Small intestine (tissue), 7 donors: ENCODE results near the gene WDR12. TPM values are rescaled to one million over a fixed set of nuclear protein-coding genes. Genes with fewer than 3 reads are reported as not detected.
"Not testable (repeated sequence)": the region's sequence is repeated elsewhere in the genome, so short reads cannot be mapped to it uniquely, and the experiment has no call there.

ENCODE experiments used
- DNase-seq, 2 donors: peaks; one replicate each; pipeline versions ENCODE4 v3.0.0 to v3.0.0-alpha.2; 2013
- FAIRE-seq: peaks from 2 replicates; lab custom pipeline; 2012; peaks lifted over from hg19 to GRCh38; lab: Jason Lieb, UNC
- H3K27ac ChIP-seq, 3 donors: one replicate each; pipeline ENCODE4 v1.5.1; 2013; ENCODE audit warnings: low read length in 2 of 3, mild to moderate bottlenecking in 2 of 3, control low read depth in 1 of 3, inconsistent platforms in 1 of 3, low read depth in 1 of 3, moderate library complexity in 1 of 3
- H3K27me3 ChIP-seq, 3 donors: one replicate each; pipeline ENCODE4 v1.6.1; 2013; ENCODE audit warnings: low read length in 3 of 3, inconsistent platforms in 1 of 3; ENCODE audit not compliant: control insufficient read depth in 3 of 3, insufficient read depth in 3 of 3
- H3K36me3 ChIP-seq, 3 donors: one replicate each; pipeline ENCODE4 v1.6.1; 2013; ENCODE audit warnings: low read length in 3 of 3, inconsistent platforms in 1 of 3, low read depth in 1 of 3, mild to moderate bottlenecking in 1 of 3, moderate library complexity in 1 of 3; ENCODE audit not compliant: control insufficient read depth in 3 of 3, insufficient read depth in 2 of 3
- H3K4me1 ChIP-seq, 3 donors: one replicate each; pipeline ENCODE4 v1.6.1; 2013; ENCODE audit warnings: low read length in 2 of 3, inconsistent platforms in 1 of 3, low read depth in 1 of 3, mild to moderate bottlenecking in 1 of 3, moderate library complexity in 1 of 3; ENCODE audit not compliant: control insufficient read depth in 3 of 3, insufficient read depth in 2 of 3
- H3K4me3 ChIP-seq, 3 donors: one replicate each; pipeline ENCODE4 v1.5.1; 2013; ENCODE audit warnings: low read length in 3 of 3, control low read depth in 1 of 3, inconsistent platforms in 1 of 3, low read depth in 1 of 3, mild to moderate bottlenecking in 1 of 3, moderate library complexity in 1 of 3
- H3K9me3 ChIP-seq, 2 donors: one replicate each; pipeline ENCODE4 v1.6.1; 2013; ENCODE audit warnings: low read depth in 1 of 2, low read length in 1 of 2; ENCODE audit not compliant: control insufficient read depth in 2 of 2, insufficient read depth in 1 of 2
- WGBS, 3 donors: extraction: QIAGEN DNeasy Blood & Tissue Kit; methylation state at CpG; one replicate each; pipeline ENCODE4 v1.1.7; 2013; 5-methylcytosine and 5-hydroxymethylcytosine counted together
- polyA plus RNA-seq, 4 donors: library from polyadenylated mRNA; stranded (reverse) in 3 of 4; unstranded in 1 of 4; fragments of 200-250 nt in 3 of 4; fragments of 120-200 nt in 1 of 4; gene quantifications; one replicate each; pipeline versions ENCODE4 v1.2.1 to v1.2.3, GENCODE V29; 2013
- donor health status: healthy with polysubstance abuse.
- donor health status: control.
- donor health status: control.
- donor health status: Bipolar disorder and iron deficiency.
- donor health status: healthy.

The WDR12 gene
- polyA plus RNA-seq, 4 donors, result 22.0 to 87.2 (median 29.3) TPM

- DNase-seq (no peak), FAIRE-seq (no peak)
- no peaks in the 10 kb centered on the region for H3K27me3 ChIP-seq
- peaks cover 0 to 10% (median 2%) of the 10 kb centered on the region in 3 donors for H3K36me3 ChIP-seq
- WGBS, 3 donors, result 94 to 99% (median 94%) methylated on average over 4 of the region's 4 CpGs
- H3K27ac ChIP-seq, result no peak overlapping the region
- no peaks in the 10 kb centered on the region for H3K9me3 ChIP-seq
- no peak overlapping the region for H3K4me3 ChIP-seq
- no peaks in the 10 kb centered on the region for H3K4me1 ChIP-seq
Measured at GRCh38 chr2:202941771-202942170, 30.3 kb upstream of the WDR12 start.

GRCh38 chr2:202938960-202939359 lies 27.5 kb upstream of the WDR12 start:
- H3K27me3 ChIP-seq, result no peaks in the 10 kb centered on the region
- 93 to 96% (median 95%) methylated on average over 3 of the region's 3 CpGs for WGBS, 3 donors
- H3K4me3 ChIP-seq, result no peak overlapping the region
- no peak overlapping the region for H3K27ac ChIP-seq
- H3K36me3 ChIP-seq, result peaks cover 0 to 22% (median 0%) of the 10 kb centered on the region in 3 donors
- DNase-seq (no peak), FAIRE-seq (no peak)
- H3K4me1 ChIP-seq, result no peaks in the 10 kb centered on the region
- H3K9me3 ChIP-seq, result no peaks in the 10 kb centered on the region

DNA sequence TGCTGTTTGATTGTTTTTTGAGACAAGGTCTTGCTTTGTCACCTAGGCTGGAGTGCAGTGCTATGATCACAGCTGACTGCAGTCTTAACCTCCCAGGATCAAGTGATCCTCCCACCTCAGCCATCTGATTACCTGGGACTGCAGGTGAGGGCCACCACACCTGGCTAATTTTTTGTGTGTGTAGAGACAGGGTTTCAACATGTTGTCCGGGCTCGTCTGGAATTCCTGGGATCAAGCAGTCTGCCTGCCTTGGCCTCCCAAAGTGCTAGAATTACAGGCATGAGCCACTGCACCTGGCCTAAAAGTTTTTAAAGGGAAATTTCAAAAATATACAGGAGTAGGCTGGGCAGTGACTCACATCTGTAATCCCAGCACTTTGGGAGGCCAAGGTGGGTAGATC lies 23.0 kb upstream of the WDR12 start:
- Histone ChIP-seq H3K36me3 (peaks cover 0 to 42% (median 3%) of the 10 kb centered on the region in 3 donors), H3K9me3 (no peaks in the 10 kb centered on the region), H3K27ac (no peak overlapping the region), H3K4me1 (no peaks in the 10 kb centered on the region), H3K27me3 (no peaks in the 10 kb centered on the region), H3K4me3 (no peak overlapping the region)
- DNase-seq (no peak), FAIRE-seq (no peak)
- WGBS, 3 donors, result 94 to 96% (median 96%) methylated on average over 2 of the region's 2 CpGs

DNA sequence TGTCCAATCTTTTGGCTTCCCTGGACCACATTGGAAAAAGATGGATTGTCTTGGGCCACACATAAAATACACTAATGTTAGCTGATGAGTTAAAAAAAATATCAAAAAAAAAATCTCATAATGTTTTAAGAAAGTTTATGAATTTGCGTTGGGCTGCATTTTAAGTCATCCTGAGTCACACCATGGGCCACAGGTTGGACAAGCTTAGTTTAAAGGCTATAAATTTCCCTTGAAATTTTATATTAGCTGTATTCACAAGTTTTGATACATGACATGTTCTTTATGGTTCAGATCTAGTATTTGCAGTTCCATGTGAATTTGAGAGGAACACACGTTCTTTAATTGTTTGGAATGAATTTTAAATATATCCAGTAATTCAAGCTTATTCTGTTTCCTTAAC lies 22.5 kb upstream of the WDR12 start:
- Histone ChIP-seq H3K4me1 (no peaks in the 10 kb centered on the region), H3K9me3 (no peaks in the 10 kb centered on the region), H3K36me3 (peaks cover 0 to 41% (median 3%) of the 10 kb centered on the region in 3 donors), H3K27me3 (no peaks in the 10 kb centered on the region), H3K27ac (no peak overlapping the region), H3K4me3 (no peak overlapping the region)
- 87 to 97% (median 96%) methylated on average over 2 of the region's 2 CpGs for WGBS, 3 donors
- no peak for DNase-seq
- FAIRE-seq, result no peak

DNA sequence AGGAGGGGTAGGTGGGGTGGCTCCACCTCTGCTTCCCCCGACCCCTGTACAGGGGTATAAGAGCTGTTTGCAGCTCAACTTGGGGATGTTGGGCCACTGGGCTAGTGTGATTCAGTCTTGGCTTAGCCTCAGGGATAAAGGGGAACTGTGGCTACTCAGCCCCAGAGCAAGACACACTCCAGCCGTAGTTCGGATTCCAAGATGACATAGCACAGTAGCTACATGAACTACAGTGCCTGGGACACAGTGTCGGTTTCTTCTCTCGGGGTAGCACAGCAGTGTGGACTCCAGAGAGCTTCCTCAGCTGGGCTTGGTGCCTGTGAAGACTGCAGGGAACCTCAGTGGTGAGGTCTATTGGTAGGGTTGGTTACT lies 21.7 kb upstream of the WDR12 start:
- Histone ChIP-seq H3K36me3 (peaks cover 0 to 37% (median 3%) of the 10 kb centered on the region in 3 donors), H3K27ac (no peak overlapping the region), H3K4me1 (no peaks in the 10 kb centered on the region), H3K4me3 (no peak overlapping the region), H3K27me3 (no peaks in the 10 kb centered on the region), H3K9me3 (no peaks in the 10 kb centered on the region)
- WGBS, 3 donors, result 94 to 98% (median 95%) methylated on average over 5 of the region's 5 CpGs
- DNase-seq (no peak), FAIRE-seq (no peak)

- no peak overlapping the region for H3K4me3 ChIP-seq
- WGBS, 3 donors, result 90 to 100% (median 98%) methylated on average over 3 of the region's 3 CpGs
- no peaks in the 10 kb centered on the region for H3K9me3 ChIP-seq
- H3K36me3 ChIP-seq, result peaks cover 0 to 39% (median 3%) of the 10 kb centered on the region in 3 donors
- no peaks in the 10 kb centered on the region for H3K4me1 ChIP-seq
- FAIRE-seq, result no peak
- no peak overlapping the region for H3K27ac ChIP-seq
- H3K27me3 ChIP-seq, result no peaks in the 10 kb centered on the region
- DNase-seq, result no peak
Measured at GRCh38 chr2:202932425-202933138, 21.1 kb upstream of the WDR12 start.

- FAIRE-seq, result no peak
- Histone ChIP-seq H3K36me3 (peaks cover 2 to 12% (median 3%) of the 10 kb centered on the region in 3 donors), H3K27me3 (no peaks in the 10 kb centered on the region), H3K27ac (no peak overlapping the region), H3K4me3 (no peak overlapping the region), H3K9me3 (no peaks in the 10 kb centered on the region), H3K4me1 (no peaks in the 10 kb centered on the region)
- no peak for DNase-seq
- WGBS, 3 donors, result 89 to 98% (median 96%) methylated on average over 1 of the region's 1 CpG
Measured at GRCh38 chr2:202918860-202919259, 7.4 kb upstream of the WDR12 start.

DNA sequence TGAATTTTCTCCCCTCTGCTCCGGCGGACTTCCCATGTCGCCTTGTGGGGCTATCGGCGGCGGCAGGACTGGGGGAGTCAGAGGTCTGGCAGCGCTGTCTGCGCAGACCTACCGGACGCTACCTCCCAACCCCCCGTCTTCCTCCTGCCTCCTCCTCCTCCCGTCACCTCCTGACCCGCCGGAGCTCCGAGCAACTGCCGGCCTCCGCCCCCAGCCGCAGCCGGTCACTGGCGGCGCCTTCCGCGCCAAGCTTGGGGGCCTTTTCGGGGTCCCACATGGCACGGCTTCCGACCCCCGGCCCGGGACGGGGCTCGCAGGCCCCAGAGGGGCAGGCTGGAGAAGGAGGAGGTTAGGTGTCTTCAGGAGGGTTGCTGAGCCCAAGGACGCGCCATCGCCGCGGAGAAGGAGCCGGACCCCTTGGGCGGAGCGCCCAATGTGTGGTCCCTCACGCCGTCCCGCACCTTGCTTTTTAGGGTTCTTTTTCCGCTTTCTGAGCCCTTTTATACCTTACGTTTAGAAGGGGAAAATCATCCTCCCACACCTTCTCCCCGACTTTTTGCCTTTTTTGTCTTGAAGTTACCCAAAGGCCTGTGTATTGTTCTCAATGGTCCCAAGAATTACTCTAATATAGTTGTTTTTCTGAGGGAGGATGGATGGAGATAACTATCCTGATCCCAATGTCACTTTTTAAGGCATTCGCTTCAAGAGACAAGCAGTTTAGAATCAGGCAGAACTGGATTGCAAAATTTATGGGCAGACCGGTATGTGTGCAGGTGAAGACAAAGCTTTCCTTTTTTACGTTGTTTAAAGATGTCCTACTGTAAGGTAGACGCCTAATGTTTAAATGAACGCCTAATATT lies 1.1 kb upstream of the WDR12 start:
- WGBS, 3 donors, result 1 to 2% (median 2%) methylated on average over 7 to 26 of the region's 49 CpGs
- peak; percentile 9 to 36 for DNase-seq
- H3K9me3 ChIP-seq, H3K27me3 ChIP-seq, FAIRE-seq, H3K4me1 ChIP-seq, H3K36me3 ChIP-seq: not testable (repeated sequence)
- H3K4me3 ChIP-seq, result peak overlapping the region in 2 of 3 donors; percentile 56 to 74
- H3K27ac ChIP-seq, result peak overlapping the region; percentile 62 to 95 (median 92)
